ENCODE data around the gene SCGB1C1. TPM values are rescaled to one million over a fixed set of nuclear protein-coding genes. Genes with fewer than 3 reads are reported as not detected.
"Not testable (repeated sequence)": the region's sequence is repeated elsewhere in the genome, so short reads cannot be mapped to it uniquely, and the experiment has no call there.

The SCGB1C1 gene
- total and polyA plus RNA-seq, 2 of the 8 experiments (the other 6 are each of a cell fraction or from before 2014, with no cell fraction given), result not detected

- TF ChIP-seq KDM1A (IDR thresholded peaks at IDR 0.05; ENCODE audit: borderline replicate concordance, low read length), result no peak
- TF ChIP-seq RXRA (IDR thresholded peaks at IDR 0.05; ENCODE audit: insufficient read depth, low read depth, low read length), result no peak
- no peak for TF ChIP-seq JUN (IDR thresholded peaks at IDR 0.05; ENCODE audit: low read depth, low read length)
- no peak; the same call in 1 of the 2 replicates for TF ChIP-seq EGR1 (IDR thresholded peaks at IDR 0.05; ENCODE audit: borderline replicate concordance, low read depth, low read length)
- TF ChIP-seq CHD2 (IDR thresholded peaks at IDR 0.05; ENCODE audit: low read length), result no peak
- TF ChIP-seq RBBP5 (IDR thresholded peaks at IDR 0.05; ENCODE audit: borderline replicate concordance, low read depth, low read length), result peak; percentile 84; the same call in 1 of the 2 replicates
- TF ChIP-seq CREB1 (IDR thresholded peaks at IDR 0.05), result 0 out of 2 replicates have a peak, but pooled peaks have one; percentile 32
- no peak for TF ChIP-seq SP2 (IDR thresholded peaks at IDR 0.05; ENCODE audit: low read length)
- no peak for TF ChIP-seq TAF7 (optimal IDR thresholded peaks at IDR 0.05; ENCODE audit: borderline replicate concordance, low read depth, low read length)
These were observed 44.2 kb downstream of the SCGB1C1 start, which contains the start of gene PSMD13 (continued) for GRCh38 chr11:236774-237767.

GRCh38 chr11:238346-238745 lies 45.5 kb downstream of the SCGB1C1 start:
- ChIA-PET CTCF (ENCODE audit: partially characterized antibody) (interaction anchor here (0.5 to 8.7 kb wide), 7 partner anchors 15 to 133 kb away, joined by 3 to 88 read pairs (median 7); no protein-coding TSS in a partner anchor), POLR2A (ENCODE audit: partially characterized antibody) (interaction anchor here (1.7 kb wide), 2 partner anchors 11 to 16 kb away, joined by 4 to 5 read pairs; no protein-coding TSS in a partner anchor)
- H3K23ac ChIP-seq (ENCODE audit: insufficient read length); H4K91ac ChIP-seq (replicated peaks; ENCODE audit: insufficient read length, low read length); H3K4me2 ChIP-seq (ENCODE audit: insufficient read depth in 1 of 2, low read depth in 2 of 2, low read length in 2 of 2); H3K27ac ChIP-seq (ENCODE audit: low read depth, low read length); H2BK12ac ChIP-seq (ENCODE audit: low read depth, low read length); DNase-seq (ENCODE audit: low read depth in 1 of 2, low spot score in 2 of 2); H3K9me3 ChIP-seq (ENCODE audit: insufficient read depth in 2 of 2, low read depth in 1 of 2, low read length in 1 of 2); H4K5ac ChIP-seq (ENCODE audit: insufficient read length, low read depth, low read length); H2BK20ac ChIP-seq (ENCODE audit: low read length); H3K9ac ChIP-seq (replicated peaks in 1 of 4; ENCODE audit: extremely low read depth in 1 of 4, low read depth in 3 of 4, low read length in 3 of 4); H2BK5ac ChIP-seq (ENCODE audit: low read depth, low read length); H3K4me1 ChIP-seq (replicated peaks in 1 of 4; ENCODE audit: control insufficient read depth in 3 of 4, insufficient read depth in 4 of 4, low read length in 3 of 4); H2BK120ac ChIP-seq (replicated peaks; ENCODE audit: low read depth, low read length); H3K27me3 ChIP-seq (replicated peaks in 1 of 4; ENCODE audit: control insufficient read depth in 3 of 4, extremely low read depth in 1 of 4, insufficient read depth in 3 of 4, low read length in 3 of 4); H2BK15ac ChIP-seq (ENCODE audit: low read length); H2AFZ ChIP-seq (ENCODE audit: low read length); H3K18ac ChIP-seq (ENCODE audit: extremely low read depth, low read length); H4K20me1 ChIP-seq (replicated peaks in 1 of 2; ENCODE audit: control insufficient read depth in 1 of 2, insufficient read depth in 2 of 2, low read length in 2 of 2); H3K56ac ChIP-seq (replicated peaks; ENCODE audit: insufficient read length, low read depth, low read length); FAIRE-seq; H4K8ac ChIP-seq (ENCODE audit: extremely low read depth, insufficient read depth, low read length); H3K4ac ChIP-seq (replicated peaks; ENCODE audit: insufficient read length, low read depth, low read length); H3K14ac ChIP-seq (ENCODE audit: insufficient read length); H3K79me1 ChIP-seq (ENCODE audit: low read depth, low read length); H2AK5ac ChIP-seq (ENCODE audit: low read depth, low read length): not testable (repeated sequence)
- Histone ChIP-seq H3K79me2 (ENCODE audit: control insufficient read depth in 1 of 2, insufficient read depth in 2 of 2, low read length in 2 of 2) (peaks cover 9 to 27% of the 10 kb centered on the region in 2 experiments), H3K23me2 (ENCODE audit: low read depth, low read length) (peaks cover 14% of the 10 kb centered on the region), H3K36me3 (ENCODE audit: control insufficient read depth in 2 of 4, insufficient read depth in 4 of 4, low read length in 3 of 4) (peaks cover 0 to 14% (median 7%) of the 10 kb centered on the region in 4 experiments; a peak in 4 of 8 replicates), H3K4me3 (ENCODE audit: extremely low read depth in 1 of 4, insufficient read depth in 2 of 4, low read depth in 3 of 4, low read length in 4 of 4) (peak overlapping the region in 1 of 4 experiments; percentile 98; a peak in 2 of 8 replicates)
- 90% methylated on average over 7 of the region's 7 CpGs; no CpG with 5 or more reads in 1 of the 2 experiments for WGBS, 2 experiments (ENCODE audit: extremely low coverage in 1 of 2, insufficient coverage in 1 of 2, insufficient read length in 1 of 2, insufficient replicate concordance in 2 of 2, low coverage in 1 of 2, low lambda C conversion rate in 2 of 2, missing lambda C conversion rate in 1 of 2)

Data from H1 (cell line).